ENCODE measurements around the gene SKI. TPM values are rescaled to one million over a fixed set of nuclear protein-coding genes. Genes with fewer than 3 reads are reported as not detected.

The SKI gene
- total RNA-seq, 2 donors from 2014 or later, result 31.0 to 36.1 TPM

GRCh38 chr1:2352897-2353550, 124.9 kb downstream of the SKI start:
- Histone ChIP-seq H3K27me3 (no peaks in the 10 kb centered on the region), H3K9ac (ENCODE audit: low read depth in 2 of 2, low read length in 2 of 2) (peak overlapping the region in 1 of 2 donors; percentile 35), H3K4me3 (no peak overlapping the region), H3K9me3 (no peaks in the 10 kb centered on the region), H3K27ac (no peak overlapping the region), H3K4me1 (no peaks in the 10 kb centered on the region), H3K36me3 (no peaks in the 10 kb centered on the region)
- DNase-seq, result no peak
- no peak for TF ChIP-seq CTCF (IDR thresholded peaks at IDR 0.05)
- intact Hi-C loops (cut with DNase I), result no loop called here

GRCh38 chr1:2353551-2354438, 125.7 kb downstream of the SKI start:
- intact Hi-C loops (cut with DNase I), result no loop called here
- H3K27ac ChIP-seq, result no peak overlapping the region
- no peak for DNase-seq
- H3K36me3 ChIP-seq, result no peaks in the 10 kb centered on the region
- H3K9ac ChIP-seq (ENCODE audit: low read depth in 2 of 2, low read length in 2 of 2), result no peak overlapping the region
- no peaks in the 10 kb centered on the region for H3K9me3 ChIP-seq
- H3K4me1 ChIP-seq, result no peaks in the 10 kb centered on the region
- no peak overlapping the region for H3K4me3 ChIP-seq
- H3K27me3 ChIP-seq, result no peaks in the 10 kb centered on the region
- TF ChIP-seq CTCF (IDR thresholded peaks at IDR 0.05), result no peak

- intact Hi-C loops (cut with DNase I), result no loop called here
These were observed 126.6 kb downstream of the SKI start for GRCh38 chr1:2354511-2355372.

GRCh38 chr1:2355373-2356261, 127.5 kb downstream of the SKI start:
- Histone ChIP-seq H3K27ac (no peak overlapping the region), H3K4me1 (no peaks in the 10 kb centered on the region), H3K27me3 (no peaks in the 10 kb centered on the region), H3K36me3 (no peaks in the 10 kb centered on the region), H3K9me3 (no peaks in the 10 kb centered on the region), H3K9ac (ENCODE audit: low read depth in 2 of 2, low read length in 2 of 2) (no peak overlapping the region), H3K4me3 (no peak overlapping the region)
- no peak for TF ChIP-seq CTCF (IDR thresholded peaks at IDR 0.05)
- no peak for DNase-seq
- intact Hi-C loops (cut with DNase I), result no loop called here

More at GRCh38 chr1:2354511-2355372, 126.6 kb downstream of the SKI start:
- Histone ChIP-seq H3K9me3 (no peaks in the 10 kb centered on the region), H3K36me3 (no peaks in the 10 kb centered on the region), H3K4me3 (no peak overlapping the region), H3K4me1 (no peaks in the 10 kb centered on the region), H3K27me3 (no peaks in the 10 kb centered on the region), H3K9ac (ENCODE audit: low read depth in 2 of 2, low read length in 2 of 2) (no peak overlapping the region), H3K27ac (no peak overlapping the region)
- no peak for TF ChIP-seq CTCF (IDR thresholded peaks at IDR 0.05)
- no peak for DNase-seq
